ENCODE data around the gene POLA1.
"Not testable (repeated sequence)": the region's sequence is repeated elsewhere in the genome, so short reads cannot be mapped to it uniquely, and the experiment has no call there.

The POLA1 gene

DNA sequence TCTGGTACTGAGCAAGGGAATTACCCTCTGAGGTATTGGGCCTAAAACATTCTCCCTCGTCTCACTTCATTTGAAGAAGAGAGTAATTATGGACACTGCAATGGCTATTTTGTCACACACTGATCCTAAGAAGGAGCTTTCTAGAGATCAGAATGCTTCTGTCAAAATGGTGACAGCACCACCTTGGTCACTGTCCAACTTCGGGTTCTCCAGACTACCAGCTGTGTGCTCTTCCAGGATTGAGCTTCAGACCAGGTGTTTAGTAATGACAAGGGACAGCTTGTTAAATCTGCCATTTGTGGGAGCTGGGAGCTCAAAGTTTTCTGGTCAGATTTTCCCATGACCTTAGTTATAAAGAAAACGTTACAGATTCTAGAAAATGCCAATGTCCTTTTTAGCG lies 105.4 kb downstream of the POLA1 start:
- no peak for DNase-seq

DNA sequence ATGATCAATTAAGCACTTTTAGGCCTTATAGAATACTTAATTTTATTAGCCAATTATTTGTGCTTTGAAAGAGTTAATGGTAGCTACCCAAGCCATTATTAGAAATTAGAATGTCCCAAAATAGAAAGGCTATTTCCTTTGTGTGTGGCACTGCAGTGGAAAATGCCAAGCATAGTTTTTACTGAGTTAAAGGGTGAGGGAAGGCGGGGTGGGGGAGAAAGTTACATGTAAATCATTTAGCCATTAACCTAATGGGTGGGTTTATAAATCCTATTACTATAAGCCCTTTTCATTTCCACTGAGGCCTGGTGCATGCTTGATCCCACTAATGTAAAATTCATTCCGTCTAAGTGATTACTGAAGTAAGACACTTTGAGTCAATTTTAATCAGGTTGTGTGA lies 105.8 kb downstream of the POLA1 start:
- no peak for DNase-seq

DNA sequence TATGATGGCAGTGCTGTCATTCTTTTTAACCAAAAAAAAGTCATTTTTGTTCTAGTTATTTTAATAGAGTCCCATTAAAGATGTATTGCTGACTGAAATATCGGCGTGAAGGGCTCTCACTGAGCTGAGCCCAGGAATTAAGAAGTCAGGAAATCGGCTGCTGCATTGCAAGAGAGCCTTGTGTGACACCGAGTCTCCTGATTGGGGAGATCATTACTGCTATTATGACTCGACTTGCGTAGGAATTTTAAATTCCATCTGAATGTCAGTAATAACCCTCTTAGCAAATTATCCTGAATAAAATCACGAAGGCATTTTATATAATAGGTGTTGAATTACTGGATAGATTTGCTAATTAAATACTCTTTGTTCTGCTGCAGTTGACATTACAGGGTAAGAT lies 111.5 kb downstream of the POLA1 start:
- DNase-seq, result no peak

GRCh38 chrX:24819807-24820206 lies 126.1 kb downstream of the POLA1 start:
- not testable (repeated sequence) for DNase-seq

GRCh38 chrX:24828147-24828546 lies 134.4 kb downstream of the POLA1 start:
- DNase-seq, result no peak

GRCh38 chrX:24828600-24828999 lies 134.9 kb downstream of the POLA1 start:
- no peak for DNase-seq

DNA sequence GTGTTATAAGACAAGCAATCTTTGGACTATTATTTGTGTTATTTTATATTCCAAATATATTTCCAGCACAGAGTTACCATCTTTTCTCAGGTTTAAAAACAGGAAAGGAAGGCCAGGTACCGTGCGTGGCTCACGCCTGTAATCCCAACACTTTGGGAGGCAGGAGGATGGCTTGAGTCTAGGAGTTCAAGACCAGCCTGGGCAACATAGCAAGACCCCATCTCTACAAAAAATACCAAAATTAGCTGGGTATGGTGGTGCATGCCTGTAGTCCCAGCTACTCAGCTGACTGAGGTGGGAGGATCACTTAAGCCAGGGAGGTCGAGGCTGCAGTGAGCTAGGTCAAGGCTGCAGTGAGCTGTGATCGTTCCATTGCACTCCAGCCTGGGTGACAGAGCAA lies 140.0 kb downstream of the POLA1 start:
- no peak for DNase-seq

GRCh38 chrX:24837966-24838365 lies 144.2 kb downstream of the POLA1 start:
- no peak for DNase-seq

DNA sequence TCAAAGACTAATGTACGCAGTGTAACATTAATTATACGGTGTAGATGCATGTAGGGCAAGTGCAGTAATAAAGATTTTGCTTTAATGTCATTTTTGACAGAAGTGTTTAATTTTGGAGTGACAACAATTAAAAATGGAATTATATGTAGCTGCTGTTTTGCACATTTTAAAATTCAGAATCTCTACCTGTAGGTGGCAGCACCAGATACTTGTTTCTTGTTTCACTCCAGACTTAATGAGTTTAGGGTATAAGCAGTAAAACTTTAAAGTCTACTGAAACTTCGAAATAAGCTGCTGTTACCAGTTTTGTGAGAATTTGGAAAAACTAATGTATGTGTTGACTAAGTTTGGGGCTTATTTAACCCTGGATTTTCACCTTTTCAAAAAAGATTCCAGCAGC lies 144.9 kb downstream of the POLA1 start:
- peak; percentile 10 for DNase-seq

DNA sequence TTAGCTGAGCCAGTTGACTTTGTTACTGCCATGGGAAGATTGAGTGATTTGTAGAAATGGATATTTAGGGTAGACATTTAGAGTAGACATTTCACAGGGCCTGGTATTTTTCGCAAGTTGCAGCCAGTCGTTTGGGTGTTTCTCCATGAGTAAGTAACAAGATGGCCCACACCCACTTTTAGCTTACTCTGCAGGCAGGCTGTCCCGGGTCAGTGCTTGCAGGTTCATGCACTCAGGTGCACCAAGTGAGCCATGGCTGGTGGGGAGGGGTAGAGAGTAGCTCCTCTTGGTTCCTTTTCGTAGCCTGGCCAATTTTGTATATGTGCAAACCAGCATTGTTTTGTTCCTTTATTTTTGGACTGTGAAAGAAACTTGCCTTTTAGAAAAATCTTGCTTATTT lies 145.6 kb downstream of the POLA1 start:
- DNase-seq, result no peak

DNA sequence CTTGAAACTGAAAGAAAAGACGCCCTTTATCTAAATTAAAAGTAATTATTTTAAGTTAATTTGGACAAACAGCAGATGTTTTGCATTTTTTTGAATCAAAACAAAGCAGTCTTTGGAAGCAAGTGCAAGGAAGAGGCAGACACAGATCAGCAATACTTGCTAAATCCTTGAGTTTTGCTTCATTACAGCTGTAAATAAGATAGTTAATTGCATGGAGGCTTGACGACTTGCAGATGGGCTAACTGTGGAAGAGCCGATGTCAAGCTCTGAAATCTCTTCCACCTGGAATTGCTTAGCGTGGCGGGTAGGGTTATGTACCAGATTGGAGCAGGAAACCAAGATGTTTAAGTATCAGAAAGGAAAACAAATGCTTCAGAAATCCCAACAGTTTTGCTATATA lies 148.8 kb downstream of the POLA1 start:
- peak; percentile 8 for DNase-seq

GRCh38 chrX:24846550-24847150 lies 152.9 kb downstream of the POLA1 start:
- peak; percentile 31 for DNase-seq

- no peak for DNase-seq
These were observed 157.6 kb downstream of the POLA1 start for GRCh38 chrX:24851289-24851688.

GRCh38 chrX:24851780-24852179 lies 158.1 kb downstream of the POLA1 start:
- DNase-seq, result no peak

GRCh38 chrX:24858004-24858746 lies 164.5 kb downstream of the POLA1 start:
- DNase-seq, result peak; percentile 3

DNA sequence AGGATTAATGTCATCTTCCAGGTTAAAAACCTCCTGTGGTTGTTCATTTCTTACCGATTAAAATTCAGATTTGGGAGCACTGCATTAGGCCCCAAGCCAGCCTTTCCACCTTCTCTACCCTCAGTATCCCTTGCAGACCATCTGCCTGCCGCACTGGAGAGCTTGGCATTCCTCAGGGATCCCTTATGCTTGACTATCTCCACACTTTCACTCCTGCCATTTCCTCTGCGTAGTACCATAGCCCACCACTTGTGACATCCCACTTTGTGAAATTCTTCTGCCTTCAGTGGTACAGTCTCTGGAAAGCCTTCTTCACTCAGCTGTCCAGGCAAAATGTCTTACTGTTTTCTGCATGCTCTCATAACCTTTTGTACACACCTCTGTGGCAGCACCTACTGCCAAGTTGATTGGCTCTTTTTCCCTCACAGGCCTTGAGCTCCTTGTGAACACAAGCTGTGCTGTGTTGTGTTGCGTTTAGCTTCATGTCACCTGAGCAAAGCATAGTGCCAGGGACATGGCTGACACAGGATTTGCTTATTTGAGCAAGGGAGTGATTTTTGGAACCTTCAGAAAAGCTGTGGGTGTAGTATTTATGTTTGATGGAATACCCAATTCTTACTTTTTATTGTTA lies 165.6 kb downstream of the POLA1 start:
- no peak for DNase-seq

- DNase-seq, result no peak
These were observed 166.4 kb downstream of the POLA1 start for GRCh38 chrX:24860140-24860539.

DNA sequence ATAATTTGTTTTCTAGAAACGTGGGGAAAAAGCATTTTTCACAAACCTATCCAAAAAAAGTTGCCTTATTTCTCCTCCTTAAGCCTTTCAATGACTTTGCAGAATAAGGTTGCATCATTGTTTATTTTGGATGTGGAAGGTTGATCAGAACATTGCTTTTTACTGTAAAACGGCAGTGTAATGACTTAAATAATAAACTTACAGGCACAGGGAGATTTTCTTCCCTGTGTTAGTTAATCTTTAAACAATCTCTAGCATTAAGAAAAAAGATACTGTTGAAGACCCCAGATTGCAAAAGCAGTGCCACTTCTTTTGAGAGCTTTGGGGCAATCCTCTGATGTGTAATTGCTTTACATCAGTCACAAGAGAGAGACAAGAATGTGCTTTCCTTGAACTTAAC lies 168.6 kb downstream of the POLA1 start:
- DNase-seq, result no peak

DNA sequence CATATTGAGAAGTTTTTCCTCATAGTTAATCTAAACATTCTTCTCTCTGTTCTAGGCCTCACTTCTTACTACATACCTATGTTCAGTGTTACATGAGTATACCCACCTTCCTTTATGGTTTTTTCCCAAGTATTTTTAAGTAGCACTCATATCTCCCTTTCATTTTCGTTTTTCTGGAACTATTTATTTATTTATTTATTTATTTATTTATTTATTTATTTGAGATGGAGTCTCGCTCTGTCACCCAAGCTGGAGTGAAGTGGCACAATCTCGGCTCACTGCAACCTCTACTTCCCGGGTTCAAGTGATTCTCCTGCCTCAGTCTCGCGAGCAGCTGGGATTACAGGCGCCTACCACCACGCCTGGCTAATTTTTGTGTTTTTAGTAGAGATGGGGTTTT lies 170.1 kb downstream of the POLA1 start:
- not testable (repeated sequence) for DNase-seq

GRCh38 chrX:24870143-24870542 lies 176.4 kb downstream of the POLA1 start:
- peak; percentile 50 for DNase-seq

DNA sequence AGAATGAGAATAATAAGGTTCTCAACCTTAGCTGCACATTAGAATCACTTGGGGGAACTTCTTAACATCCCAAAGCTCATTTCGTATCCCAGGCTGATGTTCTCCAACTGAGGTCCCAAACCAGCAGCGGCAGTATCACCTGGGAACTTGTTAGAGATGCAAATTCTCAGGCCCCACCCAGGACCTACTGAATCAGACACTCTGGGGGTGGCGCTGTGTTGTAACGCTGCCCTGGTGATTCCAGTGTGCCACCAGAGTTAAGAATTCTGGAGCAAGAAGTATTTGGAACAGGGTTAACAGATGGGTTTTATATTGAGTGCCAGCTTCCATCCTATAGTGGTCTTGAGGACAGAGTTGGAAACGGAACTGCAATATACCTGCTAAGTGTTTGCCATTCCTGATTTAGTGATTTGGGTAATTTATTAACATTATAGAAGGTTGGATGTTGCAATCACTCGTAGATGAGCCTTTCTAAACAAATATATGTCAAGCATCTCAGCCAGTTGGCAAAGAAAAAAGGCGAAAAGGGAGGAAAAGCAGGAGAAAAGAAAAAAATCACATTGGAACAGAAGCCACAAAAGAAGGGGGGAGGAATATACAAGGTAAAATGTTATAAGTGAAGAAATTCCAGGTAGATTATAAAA lies 181.0 kb downstream of the POLA1 start:
- DNase-seq, result no peak

DNA sequence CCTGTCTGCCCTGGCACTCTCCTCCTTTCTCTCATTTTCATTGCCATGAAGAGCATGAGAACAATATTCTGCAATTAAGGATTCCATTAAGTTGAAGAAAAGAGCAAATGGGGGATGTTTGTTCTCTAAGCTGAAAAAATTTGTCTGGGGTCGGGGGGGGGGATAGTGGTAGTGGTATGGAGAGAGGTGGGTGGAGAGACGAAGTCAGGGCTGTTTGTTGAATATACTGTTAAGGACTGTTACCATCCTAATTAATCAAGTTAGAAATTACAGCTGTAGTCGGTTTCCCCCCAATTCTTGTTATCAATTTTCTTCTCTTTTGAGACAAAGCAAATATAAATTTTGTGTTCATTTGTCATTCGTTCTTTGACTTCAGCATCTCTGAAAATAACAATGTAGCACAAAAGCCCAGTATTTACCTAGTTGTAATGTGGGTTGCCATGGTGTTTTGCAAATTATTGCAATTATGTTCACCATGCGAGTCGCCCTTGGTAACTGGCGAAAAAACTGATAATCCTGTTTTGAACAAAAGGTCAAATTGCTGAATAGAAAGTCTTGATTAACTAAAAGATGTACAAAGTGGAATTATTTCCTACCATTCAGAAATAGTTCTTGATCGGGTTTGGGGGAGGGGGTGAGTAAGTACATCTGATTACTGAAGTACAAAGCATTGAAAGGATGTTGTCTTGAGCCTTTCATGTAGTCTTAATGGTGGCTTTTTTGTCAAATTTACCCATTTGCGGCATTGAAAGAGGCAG lies 183.0 kb downstream of the POLA1 start:
- no peak for DNase-seq

GRCh38 chrX:24877288-24877664 lies 183.6 kb downstream of the POLA1 start:
- no peak for DNase-seq
